ENCODE measurements around the gene KDM5C.

- TF ChIP-seq POLR2A (IDR thresholded peaks at IDR 0.05) (no peak), CTCF (IDR thresholded peaks at IDR 0.05) (no peak)
Measured at GRCh38 chrX:53269536-53270107, 44.6 kb upstream of the KDM5C start.

Measured in heart left ventricle (tissue), 13 donors.